Body of pancreas (tissue), 4 donors: ENCODE data around the gene SMPD1.

Experiments
- CTCF ChIP-seq, 7 experiments: fragments of 450-650 bp in 4 of 7; fragments of 200-600 bp in 3 of 7; sonication (generic) in 3 of 7; IDR thresholded peaks; one replicate each; pipeline ENCODE4 v1.5.1; 2016 to 2019; ENCODE audit warnings: antibody characterized with exemption in 7 of 7
- POLR2A ChIP-seq, 3 donors: fragments of 450-650 bp; IDR thresholded peaks; one replicate each; pipeline ENCODE4 v1.6.1; 2016; ENCODE audit warnings: antibody characterized with exemption in 3 of 3, mild to moderate bottlenecking in 2 of 3

- TF ChIP-seq CTCF (IDR thresholded peaks at IDR 0.05): no peak
- no peak for TF ChIP-seq POLR2A (IDR thresholded peaks at IDR 0.05)
Observed at GRCh38 chr11:6388748-6389147, 1.5 kb upstream of the SMPD1 start.
